Trophoblast cell (in vitro differentiated cells and primary cell): ENCODE results near the gene TENM3.

Experiments
- DNase-seq, 2 donors: peaks; one replicate each; pipeline ENCODE4 v3.0.0-alpha.2; 2016
- H2AFZ ChIP-seq: 2 replicates; pipeline ENCODE4 v1.6.1; 2013; ENCODE audit warnings: low read length, moderate library complexity, mild to moderate bottlenecking; ENCODE audit not compliant: insufficient read depth, poor library complexity
- H2AK5ac ChIP-seq: 2 replicates; pipeline ENCODE4 v1.6.1; 2013; ENCODE audit warnings: mild to moderate bottlenecking, low read length
- H2BK120ac ChIP-seq: 2 replicates; pipeline ENCODE4 v1.6.1; 2013; ENCODE audit warnings: low read length, mild to moderate bottlenecking, moderate library complexity; ENCODE audit not compliant: insufficient read depth, poor library complexity
- H2BK12ac ChIP-seq: 2 replicates; pipeline ENCODE4 v1.6.1; 2013; ENCODE audit warnings: mild to moderate bottlenecking, low read length, moderate library complexity
- H2BK5ac ChIP-seq: 2 replicates; pipeline ENCODE4 v1.6.1; 2013; ENCODE audit warnings: low read length, low read depth, moderate library complexity, mild to moderate bottlenecking; ENCODE audit not compliant: poor library complexity
- H3K14ac ChIP-seq: 2 replicates; pipeline ENCODE4 v1.6.1; 2013; ENCODE audit warnings: mild to moderate bottlenecking, low read length
- H3K18ac ChIP-seq: 2 replicates; pipeline ENCODE4 v1.6.1; 2013; ENCODE audit warnings: mild to moderate bottlenecking, low read length
- H3K23ac ChIP-seq: 2 replicates; pipeline ENCODE4 v1.6.1; 2013; ENCODE audit warnings: low read length
- H3K27ac ChIP-seq: 2 replicates; pipeline ENCODE4 v1.5.1; 2013; ENCODE audit warnings: low read depth, mild to moderate bottlenecking, inconsistent platforms, low read length, moderate library complexity
- H3K27me3 ChIP-seq: 2 replicates; pipeline ENCODE4 v1.6.1; 2013; ENCODE audit warnings: inconsistent platforms, mild to moderate bottlenecking, low read length, moderate library complexity; ENCODE audit not compliant: insufficient read depth
- H3K36me3 ChIP-seq, 2 experiments: 1 replicate in 1 of 2; 2 replicates in 1 of 2; pipeline ENCODE4 v1.6.1; 2013; ENCODE audit warnings: low read length in 2 of 2, mild to moderate bottlenecking in 2 of 2, moderate library complexity in 1 of 2; ENCODE audit not compliant: insufficient read depth in 2 of 2, control insufficient read depth in 1 of 2
- H3K4ac ChIP-seq: 2 replicates; pipeline ENCODE4 v1.6.1; 2013; ENCODE audit warnings: low read depth, mild to moderate bottlenecking, low read length, moderate library complexity
- H3K4me1 ChIP-seq, 2 experiments: 1 replicate in 1 of 2; 2 replicates in 1 of 2; pipeline ENCODE4 v1.6.1; 2013; ENCODE audit warnings: low read length in 2 of 2, mild to moderate bottlenecking in 2 of 2, moderate library complexity in 1 of 2; ENCODE audit not compliant: insufficient read depth in 2 of 2, control insufficient read depth in 1 of 2
- H3K4me2 ChIP-seq: 2 replicates; pipeline ENCODE4 v1.6.1; 2013; ENCODE audit warnings: inconsistent platforms, mild to moderate bottlenecking, low read length, moderate library complexity
- H3K4me3 ChIP-seq: 2 replicates; pipeline ENCODE4 v1.5.1; 2013; ENCODE audit warnings: mild to moderate bottlenecking, low read depth, low read length, inconsistent platforms
- H3K79me1 ChIP-seq: one replicate; pipeline ENCODE4 v1.6.1; 2013; ENCODE audit warnings: low read length
- H3K79me2 ChIP-seq: 2 replicates; pipeline ENCODE4 v1.6.1; 2013; ENCODE audit warnings: low read length, mild to moderate bottlenecking; ENCODE audit not compliant: control insufficient read depth, insufficient read depth, poor library complexity
- H3K9ac ChIP-seq: 2 replicates; pipeline ENCODE4 v1.6.1; 2013; ENCODE audit warnings: mild to moderate bottlenecking, low read length
- H3K9me3 ChIP-seq: 2 replicates; pipeline ENCODE4 v1.6.1; 2013; ENCODE audit warnings: low read depth, mild to moderate bottlenecking, control low read depth, inconsistent platforms, low read length; ENCODE audit not compliant: insufficient read depth
- H4K12ac ChIP-seq: 2 replicates; pipeline ENCODE4 v1.6.1; 2013; ENCODE audit warnings: low read depth, mild to moderate bottlenecking, low read length, moderate library complexity
- H4K8ac ChIP-seq: 2 replicates; pipeline ENCODE4 v1.6.1; 2013; ENCODE audit warnings: low read depth, mild to moderate bottlenecking, low read length, moderate library complexity
- H4K91ac ChIP-seq: one replicate; pipeline ENCODE4 v1.6.1; 2013; ENCODE audit warnings: low read depth, mild to moderate bottlenecking, low read length, moderate library complexity
- WGBS: extraction: QIAGEN DNeasy Blood & Tissue Kit; methylation state at CpG from one replicate; pipeline ENCODE4 v1.1.7; 2013; ENCODE audit warnings: missing lambda C conversion rate; ENCODE audit not compliant: insufficient read length, insufficient coverage; ENCODE audit errors: extremely low coverage; 5-methylcytosine and 5-hydroxymethylcytosine counted together

Gene TENM3

GRCh38 chr4:182832352-182833120, 589.3 kb downstream of the TENM3 start:
- Histone ChIP-seq H4K8ac (no peak overlapping the region), H3K4ac (no peak overlapping the region), H3K27ac (no peak overlapping the region), H2BK120ac (no peak overlapping the region), H3K9ac (no peak overlapping the region), H3K4me3 (no peak overlapping the region), H2BK5ac (no peak overlapping the region), H3K23ac (no peak overlapping the region), H4K12ac (no peak overlapping the region), H4K91ac (no peak overlapping the region), H3K4me1 (no peaks in the 10 kb centered on the region), H3K27me3 (peaks cover 3% of the 10 kb centered on the region), H3K4me2 (no peak overlapping the region), H3K18ac (no peak overlapping the region), H2AFZ (no peak overlapping the region), H3K36me3 (no peaks in the 10 kb centered on the region), H3K79me1 (no peaks in the 10 kb centered on the region), H2AK5ac (no peak overlapping the region), H3K14ac (no peak overlapping the region), H3K9me3 (peaks cover 1% of the 10 kb centered on the region), H2BK12ac (no peak overlapping the region), H3K79me2 (no peaks in the 10 kb centered on the region)
- WGBS = no CpG with 5 or more reads among the region's 3 CpGs
- DNase-seq = no peak

- H3K36me3 ChIP-seq = no peaks in the 10 kb centered on the region
- H3K4me2 ChIP-seq = no peak overlapping the region
- no peaks in the 10 kb centered on the region for H3K4me1 ChIP-seq
- H3K4me3 ChIP-seq = no peak overlapping the region
- H2BK5ac ChIP-seq = no peak overlapping the region
- H4K12ac ChIP-seq = no peak overlapping the region
- H3K79me2 ChIP-seq = no peaks in the 10 kb centered on the region
- DNase-seq = no peak
- H3K23ac ChIP-seq = no peak overlapping the region
- H4K8ac ChIP-seq = no peak overlapping the region
- H3K79me1 ChIP-seq = no peaks in the 10 kb centered on the region
- H2AFZ ChIP-seq = no peak overlapping the region
- H2BK120ac ChIP-seq = no peak overlapping the region
- H2BK12ac ChIP-seq = no peak overlapping the region
- no peak overlapping the region for H3K27ac ChIP-seq
- H3K27me3 ChIP-seq = peaks cover 3% of the 10 kb centered on the region
- H3K9ac ChIP-seq = no peak overlapping the region
- H4K91ac ChIP-seq = no peak overlapping the region
- H3K9me3 ChIP-seq = peaks cover 2% of the 10 kb centered on the region
- no peak overlapping the region for H3K18ac ChIP-seq
- no peak overlapping the region for H3K4ac ChIP-seq
- H3K14ac ChIP-seq = no peak overlapping the region
- no CpG with 5 or more reads among the region's 26 CpGs for WGBS
- no peak overlapping the region for H2AK5ac ChIP-seq
Measured at GRCh38 chr4:182835006-182835740, 592.0 kb downstream of the TENM3 start.

- H2AFZ ChIP-seq = no peak overlapping the region
- no peak overlapping the region for H2BK120ac ChIP-seq
- no peak overlapping the region for H2BK12ac ChIP-seq
- no peak overlapping the region for H3K9ac ChIP-seq
- H3K4ac ChIP-seq = no peak overlapping the region
- H4K91ac ChIP-seq = no peak overlapping the region
- no peak for DNase-seq
- H3K14ac ChIP-seq = no peak overlapping the region
- H2AK5ac ChIP-seq = no peak overlapping the region
- H3K36me3 ChIP-seq = peaks cover 0 to 2% of the 10 kb centered on the region in 2 experiments
- peaks cover 2% of the 10 kb centered on the region for H3K9me3 ChIP-seq
- H3K4me3 ChIP-seq = no peak overlapping the region
- H3K79me1 ChIP-seq = no peaks in the 10 kb centered on the region
- no peak overlapping the region for H3K18ac ChIP-seq
- H3K27me3 ChIP-seq = no peaks in the 10 kb centered on the region
- peaks cover 0 to 2% of the 10 kb centered on the region in 2 experiments for H3K4me1 ChIP-seq
- no CpG with 5 or more reads among the region's 12 CpGs for WGBS
- no peak overlapping the region for H3K4me2 ChIP-seq
- H3K79me2 ChIP-seq = no peaks in the 10 kb centered on the region
- H4K12ac ChIP-seq = no peak overlapping the region
- H3K23ac ChIP-seq = no peak overlapping the region
- H4K8ac ChIP-seq = no peak overlapping the region
- no peak overlapping the region for H3K27ac ChIP-seq
- H2BK5ac ChIP-seq = no peak overlapping the region
Measured at GRCh38 chr4:182837831-182838230, 594.6 kb downstream of the TENM3 start.

- no peak overlapping the region for H3K4me2 ChIP-seq
- no peak overlapping the region for H3K4me3 ChIP-seq
- no peak overlapping the region for H3K23ac ChIP-seq
- no peaks in the 10 kb centered on the region for H3K27me3 ChIP-seq
- H4K91ac ChIP-seq = no peak overlapping the region
- no peak overlapping the region for H3K4ac ChIP-seq
- no peak overlapping the region for H2AFZ ChIP-seq
- no peak overlapping the region for H3K27ac ChIP-seq
- H3K14ac ChIP-seq = no peak overlapping the region
- H3K9me3 ChIP-seq = peaks cover 2% of the 10 kb centered on the region
- H3K79me1 ChIP-seq = no peaks in the 10 kb centered on the region
- no peak for DNase-seq
- H3K36me3 ChIP-seq = peaks cover 0 to 2% of the 10 kb centered on the region in 2 experiments
- H2BK120ac ChIP-seq = no peak overlapping the region
- no peaks in the 10 kb centered on the region for H3K79me2 ChIP-seq
- H3K18ac ChIP-seq = no peak overlapping the region
- H3K4me1 ChIP-seq = peaks cover 0 to 2% of the 10 kb centered on the region in 2 experiments
- H4K12ac ChIP-seq = no peak overlapping the region
- H3K9ac ChIP-seq = no peak overlapping the region
- WGBS = no CpG with 5 or more reads among the region's 10 CpGs
- no peak overlapping the region for H2AK5ac ChIP-seq
- no peak overlapping the region for H2BK5ac ChIP-seq
- no peak overlapping the region for H4K8ac ChIP-seq
- no peak overlapping the region for H2BK12ac ChIP-seq
Measured at GRCh38 chr4:182838535-182838934, 595.3 kb downstream of the TENM3 start.
